Transverse colon (tissue), 4 donors: ENCODE data around the gene CTSO. TPM values are rescaled to one million over a fixed set of nuclear protein-coding genes. Genes with fewer than 3 reads are reported as not detected.

ENCODE experiments used
- DNase-seq: peaks from one replicate; pipeline ENCODE4 v3.0.0-alpha.2; 2019
- H3K27ac ChIP-seq, 4 donors: fragments of 200-600 bp; sonication (generic); 2 replicates each; pipeline ENCODE4 v1.5.1; 2016 to 2018; ENCODE audit warnings: inconsistent platforms in 4 of 4
- H3K27me3 ChIP-seq: fragments of 200-600 bp; sonication (generic); 2 replicates; pipeline ENCODE4 v1.5.1; 2017; ENCODE audit warnings: inconsistent platforms
- H3K36me3 ChIP-seq, 4 donors: fragments of 200-600 bp; sonication (generic); 2 replicates each; pipeline ENCODE4 v1.5.1; 2017 to 2019; ENCODE audit warnings: inconsistent platforms in 4 of 4
- H3K4me1 ChIP-seq, 4 donors: fragments of 200-600 bp; sonication (generic); 2 replicates each; pipeline ENCODE4 v1.5.1; 2017 to 2020; ENCODE audit warnings: inconsistent platforms in 4 of 4
- H3K4me3 ChIP-seq, 4 donors: fragments of 200-600 bp; sonication (generic); 1 replicate in 1 of 4; 2 replicates in 3 of 4; pipeline versions ENCODE4 v1.5.1 to v1.6.1; 2017 to 2019; ENCODE audit warnings: inconsistent platforms in 4 of 4
- H3K9me3 ChIP-seq, 2 donors: fragments of 200-600 bp; sonication (generic); 2 replicates each; pipeline ENCODE4 v1.5.1; 2017 to 2019; ENCODE audit warnings: inconsistent platforms in 2 of 2
- CTCF ChIP-seq, 5 experiments: fragments of 200-600 bp in 3 of 5; fragments of 450-650 bp in 2 of 5; sonication (generic) in 3 of 5; IDR thresholded peaks; 1 replicate in 2 of 5; 2 replicates in 3 of 5; pipeline ENCODE4 v1.5.1; 2016 to 2017; ENCODE audit warnings: antibody characterized with exemption in 5 of 5, inconsistent platforms in 3 of 5, mild to moderate bottlenecking in 2 of 5, moderate library complexity in 1 of 5
- EP300 ChIP-seq: sonication (generic); formaldehyde crosslinking; IDR thresholded peaks from one replicate; pipeline ENCODE4 v1.6.1; 2017; ENCODE audit warnings: antibody characterized with exemption, low read depth
- POLR2A ChIP-seq: fragments of 450-650 bp; IDR thresholded peaks from one replicate; pipeline ENCODE4 v1.6.1; 2016; ENCODE audit warnings: antibody characterized with exemption, mild to moderate bottlenecking, moderate library complexity
- POLR2AphosphoS5 ChIP-seq, 3 donors: sonication (generic); formaldehyde crosslinking; IDR thresholded peaks; one replicate each; pipeline ENCODE4 v1.6.1; 2016; ENCODE audit warnings: antibody characterized with exemption in 3 of 3
- WGBS, 2 donors: methylation state at CpG; one replicate each; pipeline ENCODE4 v1.1.5; 2018; ENCODE audit warnings: low coverage in 1 of 2; 5-methylcytosine and 5-hydroxymethylcytosine counted together
- in situ Hi-C, 4 donors: fragments of 200-750 bp; cut with MboI; loops; one replicate each; pipeline versions ENCODE4 v1.15.0 to v1.15.1; 2017; ENCODE audit warnings: low sequenced_read_pairs in 3 of 4, low pct_ligation_motif_present in 1 of 4, low pct_unique_long_range_greater_than_20kb in 1 of 4
- intact Hi-C: fragments of 100-400 bp; cut with DNase I; formaldehyde crosslinking; loops from one replicate; pipeline ENCODE4 v1.15.1; 2023; ENCODE audit warnings: low total_unique reads
- total RNA-seq, 4 donors: library from RNA; depleted of rRNA; stranded (reverse); fragments of >200 nt; gene quantifications; one replicate each; pipeline ENCODE4 v1.1.0, GENCODE V29; 2016

Gene CTSO
- total RNA-seq, 4 donors from 2014 or later: 8.2 to 18.7 (median 12.5) TPM; not detected in 1

DNA sequence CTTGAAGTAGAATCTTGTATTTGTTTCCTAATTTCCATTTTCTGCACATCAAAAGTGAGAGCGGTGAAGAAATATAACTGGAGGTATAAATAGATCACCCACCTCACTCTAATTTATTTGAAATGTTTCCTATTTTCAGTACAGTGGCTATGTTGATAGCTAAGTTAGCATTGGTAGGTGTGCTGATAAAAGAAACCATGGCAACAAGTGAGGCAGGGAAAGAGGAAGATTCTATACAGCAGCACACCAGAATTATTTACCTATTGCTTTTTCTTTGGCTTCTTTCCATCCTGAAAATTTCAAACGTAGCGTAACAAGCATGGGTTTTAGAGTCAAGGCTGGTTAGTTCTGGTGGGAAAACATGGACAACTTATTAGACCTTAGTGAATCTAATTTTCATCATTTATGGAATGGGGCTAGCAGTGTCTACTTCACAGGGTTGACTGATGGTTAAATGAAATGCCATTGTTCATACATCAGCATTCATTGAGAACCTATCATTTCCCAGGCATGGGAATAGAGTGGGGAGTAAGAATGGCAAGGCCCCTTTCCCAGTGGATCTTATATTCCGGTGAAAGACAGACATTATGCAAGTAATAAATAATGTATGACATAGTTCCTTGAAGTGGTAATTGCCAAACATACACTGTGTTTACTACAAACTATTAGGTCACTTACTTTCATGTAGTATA lies 30.6 kb upstream of the CTSO start:
- TF ChIP-seq POLR2A (no peak), EP300 (no peak), POLR2AphosphoS5 (IDR thresholded peaks at IDR 0.05) (no peak), CTCF (IDR thresholded peaks at IDR 0.05) (no peak)
- no peaks in the 10 kb centered on the region for H3K27me3 ChIP-seq
- in situ Hi-C loops: no loop called here
- no peaks in the 10 kb centered on the region for H3K9me3 ChIP-seq
- H3K4me3 ChIP-seq: no peak overlapping the region
- intact Hi-C loops: loop anchor here (5.0 kb wide), 1 partner anchor 1138 kb away; no protein-coding TSS in a partner anchor
- no peak overlapping the region for H3K27ac ChIP-seq
- no peaks in the 10 kb centered on the region for H3K36me3 ChIP-seq
- 78 to 80% methylated on average over 4 of the region's 4 CpGs for WGBS, 2 donors
- peaks cover 0 to 6% (median 0%) of the 10 kb centered on the region in 4 donors for H3K4me1 ChIP-seq
- DNase-seq: no peak

DNA sequence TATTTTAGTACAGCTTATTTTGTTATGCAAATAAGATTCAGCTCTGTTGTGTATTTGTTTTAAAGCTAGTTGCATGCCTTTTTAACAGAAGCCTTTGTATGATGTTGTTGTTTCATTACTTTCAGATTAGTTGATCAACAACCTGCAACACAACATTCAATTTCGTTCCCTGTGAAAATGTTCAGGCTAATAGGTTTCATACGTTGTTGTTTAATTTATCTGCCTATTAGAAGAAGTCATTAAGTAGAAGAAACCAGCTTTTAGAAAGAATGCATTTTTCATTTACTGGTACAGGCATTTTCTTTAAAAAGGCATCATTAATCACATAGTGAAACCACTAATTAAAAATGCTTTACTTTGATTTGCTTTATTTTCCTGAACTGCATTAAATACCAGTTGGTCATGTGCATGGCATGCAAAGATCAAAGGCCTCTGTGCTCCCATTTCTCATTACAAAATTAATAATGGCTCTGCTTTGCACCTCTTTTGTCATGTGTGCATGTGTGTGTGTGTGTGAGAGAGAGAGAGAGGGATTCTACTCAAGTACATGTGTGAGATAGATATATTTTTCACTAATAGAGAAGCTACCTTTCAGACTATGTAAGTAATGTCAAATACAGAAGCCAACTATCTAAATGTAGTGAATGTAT lies 29.2 kb upstream of the CTSO start:
- H3K27ac ChIP-seq: no peak overlapping the region
- no peak for DNase-seq
- H3K4me3 ChIP-seq: no peak overlapping the region
- 34 to 70% methylated on average over 2 of the region's 2 CpGs for WGBS, 2 donors
- TF ChIP-seq POLR2A (no peak), POLR2AphosphoS5 (IDR thresholded peaks at IDR 0.05) (no peak), EP300 (no peak), CTCF (IDR thresholded peaks at IDR 0.05) (no peak)
- no peaks in the 10 kb centered on the region for H3K36me3 ChIP-seq
- no peaks in the 10 kb centered on the region for H3K27me3 ChIP-seq
- peaks cover 0 to 6% (median 0%) of the 10 kb centered on the region in 4 donors for H3K4me1 ChIP-seq
- in situ Hi-C loops: no loop called here
- intact Hi-C loops: loop anchor here (5.0 kb wide), 1 partner anchor 1139 kb away; no protein-coding TSS in a partner anchor
- H3K9me3 ChIP-seq: no peaks in the 10 kb centered on the region

- no peak overlapping the region for H3K27ac ChIP-seq
- WGBS, 2 donors: 35 to 84% methylated on average over 2 to 4 of the region's 4 CpGs
- no peaks in the 10 kb centered on the region for H3K36me3 ChIP-seq
- no peaks in the 10 kb centered on the region for H3K9me3 ChIP-seq
- H3K27me3 ChIP-seq: no peaks in the 10 kb centered on the region
- H3K4me3 ChIP-seq: no peak overlapping the region
- TF ChIP-seq EP300 (no peak), CTCF (IDR thresholded peaks at IDR 0.05) (no peak), POLR2AphosphoS5 (IDR thresholded peaks at IDR 0.05) (no peak), POLR2A (no peak)
- no peak for DNase-seq
- intact Hi-C loops: no loop called here
- H3K4me1 ChIP-seq: peaks cover 0 to 9% (median 0%) of the 10 kb centered on the region in 4 donors
- in situ Hi-C loops: no loop called here
Observed at GRCh38 chr4:155978810-155979209, 25.1 kb upstream of the CTSO start.

GRCh38 chr4:155975511-155975910 lies 21.8 kb upstream of the CTSO start:
- intact Hi-C loops: no loop called here
- 95% methylated on average over 2 of the region's 2 CpGs; no CpG with 5 or more reads in 1 of the 2 donors for WGBS, 2 donors
- no peaks in the 10 kb centered on the region for H3K36me3 ChIP-seq
- H3K4me3 ChIP-seq: no peak overlapping the region
- H3K9me3 ChIP-seq: no peaks in the 10 kb centered on the region
- no peak for TF ChIP-seq POLR2A
- TF ChIP-seq POLR2AphosphoS5 (IDR thresholded peaks at IDR 0.05): no peak
- TF ChIP-seq EP300: no peak
- no peak for TF ChIP-seq CTCF (IDR thresholded peaks at IDR 0.05)
- DNase-seq: no peak
- no peaks in the 10 kb centered on the region for H3K27me3 ChIP-seq
- H3K27ac ChIP-seq: no peak overlapping the region
- in situ Hi-C loops: no loop called here
- peaks cover 0 to 3% (median 0%) of the 10 kb centered on the region in 4 donors for H3K4me1 ChIP-seq
